ENCODE results near the gene EXOSC10.
"Not testable (repeated sequence)": the region's sequence is repeated elsewhere in the genome, so short reads cannot be mapped to it uniquely, and the experiment has no call there.

EXOSC10 gene

DNA sequence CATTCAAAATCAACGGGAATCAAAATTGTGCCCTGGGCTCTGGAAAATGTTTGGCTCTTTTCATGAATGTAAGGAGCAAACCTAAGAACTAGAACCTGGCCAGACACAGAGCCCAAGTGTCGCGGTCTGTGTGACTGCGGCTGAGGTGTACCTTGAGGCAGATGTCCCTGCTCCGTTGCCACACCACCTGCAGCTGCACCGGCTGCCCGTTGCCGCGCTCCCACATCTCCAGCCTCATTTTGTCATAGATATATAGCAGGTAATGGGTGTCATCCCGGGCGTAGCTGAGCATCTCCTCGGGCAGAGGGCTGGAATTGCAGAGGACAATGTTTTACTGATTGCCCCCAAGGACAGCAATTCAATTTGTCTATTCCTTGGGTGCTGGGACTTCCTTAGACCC is 18.7 kb downstream of the EXOSC10 start:
- no peak overlapping the region for H3K4me3 ChIP-seq (ENCODE audit: low read depth, low read length)
- TF ChIP-seq, protein P1, sequence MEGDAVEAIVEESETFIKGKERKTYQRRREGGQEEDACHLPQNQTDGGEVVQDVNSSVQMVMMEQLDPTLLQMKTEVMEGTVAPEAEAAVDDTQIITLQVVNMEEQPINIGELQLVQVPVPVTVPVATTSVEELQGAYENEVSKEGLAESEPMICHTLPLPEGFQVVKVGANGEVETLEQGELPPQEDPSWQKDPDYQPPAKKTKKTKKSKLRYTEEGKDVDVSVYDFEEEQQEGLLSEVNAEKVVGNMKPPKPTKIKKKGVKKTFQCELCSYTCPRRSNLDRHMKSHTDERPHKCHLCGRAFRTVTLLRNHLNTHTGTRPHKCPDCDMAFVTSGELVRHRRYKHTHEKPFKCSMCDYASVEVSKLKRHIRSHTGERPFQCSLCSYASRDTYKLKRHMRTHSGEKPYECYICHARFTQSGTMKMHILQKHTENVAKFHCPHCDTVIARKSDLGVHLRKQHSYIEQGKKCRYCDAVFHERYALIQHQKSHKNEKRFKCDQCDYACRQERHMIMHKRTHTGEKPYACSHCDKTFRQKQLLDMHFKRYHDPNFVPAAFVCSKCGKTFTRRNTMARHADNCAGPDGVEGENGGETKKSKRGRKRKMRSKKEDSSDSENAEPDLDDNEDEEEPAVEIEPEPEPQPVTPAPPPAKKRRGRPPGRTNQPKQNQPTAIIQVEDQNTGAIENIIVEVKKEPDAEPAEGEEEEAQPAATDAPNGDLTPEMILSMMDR (IDR thresholded peaks at IDR 0.05; ENCODE audit: borderline replicate concordance, insufficient read depth, low read depth, low read length) = no peak

DNA sequence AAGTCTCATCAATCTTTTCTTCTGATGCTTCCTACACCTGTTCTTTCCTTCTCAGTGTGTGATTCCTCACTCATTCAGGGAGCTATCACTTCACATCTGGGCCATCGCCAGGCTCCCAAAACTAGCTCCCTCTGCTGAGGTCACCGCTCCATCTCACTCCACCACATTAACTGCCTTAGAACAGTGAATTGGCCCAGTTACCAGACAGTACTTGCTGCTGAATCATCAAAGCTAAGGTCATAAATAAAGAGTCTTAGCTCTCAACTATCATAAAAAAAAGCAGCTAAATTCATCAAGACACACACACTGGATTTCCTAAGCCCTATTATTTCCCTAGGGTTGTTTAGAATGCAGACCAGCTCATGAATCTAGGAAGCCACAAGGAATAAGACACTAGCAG is 21.0 kb downstream of the EXOSC10 start:
- H3K4me3 ChIP-seq (ENCODE audit: low read depth, low read length) = no peak overlapping the region
- TF ChIP-seq, protein P1 (IDR thresholded peaks at IDR 0.05; ENCODE audit: borderline replicate concordance, insufficient read depth, low read depth, low read length) = no peak

DNA sequence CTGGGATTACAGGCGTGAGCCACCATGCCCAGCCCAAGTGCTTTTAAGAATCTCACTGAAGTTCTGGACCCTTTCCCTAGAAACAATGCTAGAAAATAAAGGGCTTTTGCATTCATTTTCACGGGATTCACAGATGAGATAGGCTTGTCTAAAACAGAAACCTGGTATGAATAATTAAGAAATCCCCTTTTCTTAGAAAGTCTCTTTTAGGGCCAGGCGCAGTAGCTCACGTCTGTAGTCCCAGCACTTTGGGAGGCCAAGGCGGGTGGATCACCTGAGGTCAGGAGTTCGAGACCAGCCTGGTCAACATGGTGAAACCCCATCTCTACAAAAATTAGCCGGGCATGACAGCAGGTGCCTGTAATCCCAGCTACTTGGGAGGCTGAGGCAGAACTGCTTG is 26.3 kb downstream of the EXOSC10 start:
- H3K4me3 ChIP-seq (ENCODE audit: low read depth, low read length) = not testable (repeated sequence)

DNA sequence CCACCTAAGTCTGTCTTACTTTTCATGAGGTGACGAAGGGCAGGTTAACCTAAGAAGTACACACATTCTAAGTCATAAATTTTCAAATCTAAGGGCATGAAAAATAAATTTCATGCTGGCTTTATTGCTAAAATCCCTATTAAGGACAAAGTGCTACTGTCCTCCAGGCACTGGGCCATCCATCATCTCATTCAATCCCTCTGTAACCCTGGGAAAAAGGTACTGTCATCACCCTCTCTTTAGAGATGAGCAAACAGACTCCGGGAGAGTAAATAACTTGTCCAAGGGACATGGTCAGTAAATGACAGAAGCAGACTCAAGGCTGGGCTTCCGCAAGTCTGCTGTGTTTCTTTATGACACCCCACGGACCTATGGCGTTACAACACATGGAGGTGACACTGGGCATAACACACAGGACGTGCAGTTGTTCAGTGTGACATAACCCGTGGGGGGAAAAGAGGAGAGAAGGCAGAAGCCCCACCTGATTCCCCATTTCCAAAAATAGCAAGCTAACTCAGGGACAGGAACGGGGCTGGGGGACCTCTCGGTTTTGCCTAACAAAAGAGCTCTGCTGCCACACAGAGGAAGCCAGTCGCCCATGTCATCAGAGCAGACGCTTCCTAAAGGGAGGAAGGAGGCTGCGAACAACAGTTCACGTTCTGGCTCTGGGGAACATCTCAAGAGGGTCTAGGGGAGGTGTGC is 27.3 kb downstream of the EXOSC10 start:
- TF ChIP-seq, protein P1 (IDR thresholded peaks at IDR 0.05; ENCODE audit: borderline replicate concordance, insufficient read depth, low read depth, low read length) = 0 out of 2 replicates have a peak, but pooled peaks have one; percentile 15
- no peak overlapping the region for H3K4me3 ChIP-seq (ENCODE audit: low read depth, low read length)

DNA sequence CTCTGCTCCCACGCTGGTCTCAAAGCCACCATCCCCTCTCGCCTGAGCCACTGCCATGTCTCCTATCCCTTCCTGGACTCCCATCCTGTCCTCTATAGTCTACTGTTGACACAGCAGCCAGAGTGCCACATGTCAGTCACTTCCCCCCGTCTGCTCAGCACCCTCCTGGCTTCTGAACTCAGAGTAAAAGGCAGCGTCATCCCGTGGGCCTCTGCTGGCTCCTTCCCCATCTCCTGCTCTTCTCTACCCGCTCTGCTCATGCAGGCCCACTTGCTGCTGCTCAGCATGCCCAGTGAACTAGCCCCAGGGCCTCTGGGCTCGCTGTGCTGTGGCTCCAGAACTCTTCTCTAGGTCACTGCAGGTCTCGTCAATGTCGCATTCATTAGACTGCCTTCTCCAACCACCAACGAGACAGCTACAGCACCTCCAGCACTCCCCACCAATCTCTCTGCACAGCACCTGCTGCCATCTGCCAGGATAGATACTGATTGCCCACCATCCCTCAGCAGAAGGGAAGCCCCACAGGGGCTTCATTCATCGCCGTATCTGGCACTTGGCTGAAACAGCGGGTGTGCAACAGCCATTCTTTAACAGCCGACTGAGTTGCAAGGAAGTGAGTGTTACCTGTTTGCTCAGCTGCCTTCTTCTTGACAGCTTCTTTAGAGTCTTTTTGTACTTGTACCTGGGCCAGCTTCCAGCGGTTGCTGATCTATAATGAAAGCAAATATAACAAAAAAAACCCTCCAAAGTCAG is 28.0 kb downstream of the EXOSC10 start:
- H3K4me3 ChIP-seq (ENCODE audit: low read depth, low read length) = no peak overlapping the region
- TF ChIP-seq, protein P1 (IDR thresholded peaks at IDR 0.05; ENCODE audit: borderline replicate concordance, insufficient read depth, low read depth, low read length) = no peak

DNA sequence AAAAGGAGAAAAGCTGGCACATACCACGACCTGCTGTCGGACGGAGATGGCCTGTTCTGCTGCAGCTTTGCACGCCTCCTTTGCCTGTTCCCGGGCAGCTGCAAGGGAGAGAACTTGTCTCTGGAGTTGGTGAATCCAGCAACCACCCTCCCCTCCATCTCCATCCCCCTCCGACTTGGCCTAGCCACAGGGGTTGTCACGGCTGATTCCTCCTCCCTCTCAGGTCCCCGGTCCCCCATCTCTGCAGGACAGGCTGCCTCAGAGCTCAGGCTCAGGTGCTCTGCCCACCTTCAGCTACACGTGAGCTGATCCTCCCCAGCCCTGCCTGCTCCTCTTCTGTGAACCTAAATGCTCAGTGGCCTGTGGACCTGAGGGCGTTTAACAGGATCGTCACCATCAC is 28.8 kb downstream of the EXOSC10 start:
- no peak overlapping the region for H3K4me3 ChIP-seq (ENCODE audit: low read depth, low read length)
- TF ChIP-seq, protein P1 (IDR thresholded peaks at IDR 0.05; ENCODE audit: borderline replicate concordance, insufficient read depth, low read depth, low read length) = no peak

DNA sequence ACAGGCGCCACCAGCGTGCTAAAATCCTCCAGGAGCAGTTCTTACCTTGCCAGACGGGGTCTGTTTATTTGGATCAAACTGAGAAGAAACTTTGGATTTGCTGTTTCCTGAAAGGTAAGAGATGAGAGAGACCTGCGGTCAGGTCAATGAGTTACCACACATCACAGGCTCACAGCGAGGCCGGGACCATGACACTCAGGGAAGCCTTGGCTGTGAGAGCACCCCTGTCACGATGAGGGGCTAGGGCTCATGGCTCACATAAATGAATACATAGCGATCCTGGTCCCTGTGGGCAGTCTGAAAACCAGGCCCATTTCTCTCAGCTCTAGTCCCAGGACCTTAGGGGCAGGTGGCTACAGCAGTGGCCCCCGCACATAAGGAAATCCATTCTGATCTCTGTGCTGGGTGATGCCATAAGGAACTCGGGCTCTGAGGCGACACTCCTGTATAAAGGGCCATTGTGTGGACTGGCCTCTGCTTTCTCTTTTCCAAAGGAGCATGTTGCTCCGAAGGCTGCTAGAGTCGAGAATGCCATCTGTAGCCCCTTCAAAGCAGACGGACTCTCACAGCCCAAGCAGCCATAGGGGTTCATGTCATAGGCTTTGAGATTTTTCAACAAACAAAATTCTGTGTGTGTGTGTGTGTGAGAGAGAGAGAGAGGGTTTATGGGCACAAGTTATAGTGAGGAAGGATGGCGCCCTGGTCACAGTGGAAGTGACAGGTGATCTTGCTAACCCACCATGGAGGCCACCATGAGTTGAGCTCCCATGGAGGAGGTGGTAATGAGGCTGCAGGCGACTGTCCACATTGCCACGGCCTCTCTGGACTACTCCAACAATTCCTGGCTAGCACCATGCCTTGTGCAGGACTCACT is 30.8 kb downstream of the EXOSC10 start:
- H3K4me3 ChIP-seq (ENCODE audit: low read depth, low read length) = no peak overlapping the region
- TF ChIP-seq, protein P1 (IDR thresholded peaks at IDR 0.05; ENCODE audit: borderline replicate concordance, insufficient read depth, low read depth, low read length) = no peak

All from GM12875 (cell line).